ENCODE measurements around the gene TMEM119. TPM values are rescaled to one million over a fixed set of nuclear protein-coding genes. Genes with fewer than 3 reads are reported as not detected.
A peak's percentile ranks its signal among the peaks of the same experiment; 100 is the strongest.

The TMEM119 gene
- total RNA-seq, 3 donors from 2014 or later, result 12.1 to 21.0 (median 12.5) TPM

DNA sequence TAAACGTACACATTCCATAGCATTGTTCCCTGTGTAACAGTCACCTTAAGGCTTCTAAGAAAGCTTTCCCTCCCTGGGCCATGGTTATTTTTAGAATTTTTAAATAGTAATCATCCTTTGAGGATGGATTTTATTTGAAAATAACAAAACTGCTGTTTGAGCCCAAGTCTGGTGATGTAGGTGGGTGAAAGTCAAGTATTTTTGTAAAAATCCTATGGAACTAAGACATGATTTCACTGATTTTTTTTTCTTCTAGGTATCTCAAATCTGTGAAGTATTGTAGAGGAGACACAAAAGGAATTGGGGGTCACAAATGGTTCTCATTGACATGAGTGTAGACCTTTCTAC lies 34.1 kb downstream of the TMEM119 start:
- intact Hi-C loops (cut with DNase I; ENCODE audit: low total_unique reads), result loop anchor here (5.0 to 10.0 kb wide), 2 partner anchors 241 to 529 kb away; partner anchors contain the start of gene ALKBH2
- peaks cover 0 to 6% of the 10 kb centered on the region in 2 donors for H3K4me1 ChIP-seq

DNA sequence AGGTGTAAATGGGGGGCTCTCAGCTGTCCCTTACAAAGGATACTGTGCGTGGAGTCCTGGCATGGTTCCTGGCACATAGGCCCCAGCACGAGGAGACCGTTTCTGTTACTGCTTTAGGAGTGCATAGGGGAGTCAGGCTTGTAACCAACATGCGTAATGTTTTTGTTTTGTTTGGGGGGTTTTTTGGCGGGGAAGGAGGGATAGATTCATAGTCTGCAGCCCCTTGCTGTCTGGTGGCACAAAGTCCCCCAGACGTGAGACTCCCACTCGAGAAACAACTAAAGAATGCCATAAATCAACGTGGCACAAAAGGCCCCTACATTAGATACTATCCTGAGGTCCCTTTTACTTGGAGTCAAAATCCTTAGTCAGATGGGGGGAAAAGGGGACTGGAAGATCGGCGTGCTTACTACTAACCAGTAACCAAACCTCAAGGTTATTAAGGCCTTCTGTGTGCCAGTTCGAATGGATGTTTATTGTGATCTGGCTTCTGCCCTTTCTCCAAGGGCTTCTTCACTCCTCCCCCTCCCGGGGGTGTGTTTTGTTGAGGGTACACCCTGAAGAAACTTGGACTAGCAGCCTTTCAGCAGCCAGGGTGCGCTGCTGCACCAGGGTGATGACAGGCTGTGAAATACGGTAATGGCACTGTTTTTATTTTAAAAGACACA lies 34.6 kb downstream of the TMEM119 start:
- TF ChIP-seq POLR2AphosphoS5 (IDR thresholded peaks at IDR 0.05), result peak; percentile 55 to 64 (median 55)
- TF ChIP-seq POLR2A (IDR thresholded peaks at IDR 0.05), result no peak
- TF ChIP-seq, protein P1, sequence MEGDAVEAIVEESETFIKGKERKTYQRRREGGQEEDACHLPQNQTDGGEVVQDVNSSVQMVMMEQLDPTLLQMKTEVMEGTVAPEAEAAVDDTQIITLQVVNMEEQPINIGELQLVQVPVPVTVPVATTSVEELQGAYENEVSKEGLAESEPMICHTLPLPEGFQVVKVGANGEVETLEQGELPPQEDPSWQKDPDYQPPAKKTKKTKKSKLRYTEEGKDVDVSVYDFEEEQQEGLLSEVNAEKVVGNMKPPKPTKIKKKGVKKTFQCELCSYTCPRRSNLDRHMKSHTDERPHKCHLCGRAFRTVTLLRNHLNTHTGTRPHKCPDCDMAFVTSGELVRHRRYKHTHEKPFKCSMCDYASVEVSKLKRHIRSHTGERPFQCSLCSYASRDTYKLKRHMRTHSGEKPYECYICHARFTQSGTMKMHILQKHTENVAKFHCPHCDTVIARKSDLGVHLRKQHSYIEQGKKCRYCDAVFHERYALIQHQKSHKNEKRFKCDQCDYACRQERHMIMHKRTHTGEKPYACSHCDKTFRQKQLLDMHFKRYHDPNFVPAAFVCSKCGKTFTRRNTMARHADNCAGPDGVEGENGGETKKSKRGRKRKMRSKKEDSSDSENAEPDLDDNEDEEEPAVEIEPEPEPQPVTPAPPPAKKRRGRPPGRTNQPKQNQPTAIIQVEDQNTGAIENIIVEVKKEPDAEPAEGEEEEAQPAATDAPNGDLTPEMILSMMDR (IDR thresholded peaks at IDR 0.05), result peak in 2 of 3 donors; percentile 63 to 77
- peak; percentile 65 to 84 for DNase-seq (ENCODE audit: low spot score in 2 of 2)
- H3K4me1 ChIP-seq, result peaks cover 0 to 6% of the 10 kb centered on the region in 2 donors
- no peaks in the 10 kb centered on the region for H3K36me3 ChIP-seq
- H3K4me3 ChIP-seq, result peak overlapping the region; percentile 93 to 100 (median 98)
- H3K27ac ChIP-seq, result peak overlapping the region; percentile 91 to 95
- intact Hi-C loops (cut with DNase I; ENCODE audit: low total_unique reads), result loop anchor here (5.0 to 10.0 kb wide), 2 partner anchors 242 to 529 kb away; partner anchors contain the start of gene ALKBH2
- H3K9me3 ChIP-seq, result no peaks in the 10 kb centered on the region
- H3K27me3 ChIP-seq, result no peaks in the 10 kb centered on the region

More for the DNA sequence above, 34.1 kb downstream of the TMEM119 start:
- no peak for DNase-seq (ENCODE audit: low spot score in 2 of 2)
- no peaks in the 10 kb centered on the region for H3K27me3 ChIP-seq
- peak overlapping the region; percentile 93 to 100 (median 98) for H3K4me3 ChIP-seq
- no peaks in the 10 kb centered on the region for H3K36me3 ChIP-seq
- peak overlapping the region; percentile 91 to 95 for H3K27ac ChIP-seq
- TF ChIP-seq POLR2AphosphoS5 (IDR thresholded peaks at IDR 0.05), result no peak
- no peak for TF ChIP-seq POLR2A (IDR thresholded peaks at IDR 0.05)
- TF ChIP-seq, protein P1 (IDR thresholded peaks at IDR 0.05), result no peak
- no peaks in the 10 kb centered on the region for H3K9me3 ChIP-seq

DNA sequence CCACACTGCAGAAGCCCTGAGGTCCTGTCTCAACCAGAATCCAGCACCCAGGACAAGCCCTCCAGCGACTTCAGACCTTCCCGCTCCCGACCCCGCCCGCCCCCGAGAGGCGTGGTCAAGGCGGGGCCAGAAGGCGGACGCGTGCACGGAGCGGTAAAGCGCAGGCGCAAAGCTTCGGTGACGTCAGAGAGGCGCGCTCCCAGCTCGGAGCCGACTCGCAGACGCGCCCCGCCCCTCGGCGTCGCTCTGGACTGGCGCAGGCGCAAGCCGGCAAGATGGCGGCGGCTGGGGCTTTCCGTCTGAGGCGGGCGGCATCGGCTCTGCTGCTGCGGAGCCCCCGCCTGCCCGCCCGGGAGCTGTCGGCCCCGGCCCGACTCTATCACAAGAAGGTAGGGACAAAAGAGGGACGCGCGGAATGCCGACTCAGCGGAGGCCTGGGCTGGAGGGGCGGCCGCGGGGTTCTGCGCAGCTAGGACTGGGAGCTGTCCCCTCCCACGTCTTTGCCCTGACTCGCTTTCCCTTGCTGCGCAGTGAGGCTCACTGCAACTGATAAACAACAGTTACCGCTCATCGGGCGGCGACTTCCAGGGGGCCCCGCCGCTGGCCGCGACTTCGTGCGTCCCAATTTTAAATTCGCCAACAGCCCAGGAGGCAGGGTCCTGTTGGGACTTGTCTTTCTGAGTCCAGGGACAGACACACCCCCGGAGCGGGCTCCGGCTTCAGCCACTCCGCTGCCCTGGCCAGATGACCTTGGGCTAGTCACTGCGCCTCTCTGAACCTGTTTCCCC lies 35.3 kb downstream of the TMEM119 start, which contains the start of gene ISCU:
TSS of gene ISCU (plus strand) at position 249 of the 788 bp plus-strand sequence. CDS start at position 276, 27 bp downstream.
- peak within 1 kb of the TSS; percentile 93 to 100 (median 98) for H3K4me3 ChIP-seq
- peak; percentile 96 to 98 for DNase-seq (ENCODE audit: low spot score in 2 of 2)
- TF ChIP-seq POLR2AphosphoS5 (IDR thresholded peaks at IDR 0.05) (peak; percentile 83 to 89 (median 88)), POLR2A (IDR thresholded peaks at IDR 0.05) (peak; percentile 56)
- TF ChIP-seq, protein P1 (IDR thresholded peaks at IDR 0.05), result no peak
- H3K27ac ChIP-seq, result peak within 1 kb of the TSS; percentile 91 to 95
- H3K9me3 ChIP-seq, result no peaks in the 10 kb centered on the region
- H3K4me1 ChIP-seq, result peaks cover 0 to 6% of the 10 kb centered on the region in 2 donors
- H3K27me3 ChIP-seq, result no peaks in the 10 kb centered on the region
- H3K36me3 ChIP-seq, result no peaks in the 10 kb centered on the region
- intact Hi-C loops (cut with DNase I; ENCODE audit: low total_unique reads), result loop anchor here (5.0 to 10.0 kb wide), 2 partner anchors 242 to 530 kb away; partner anchors contain the start of gene ALKBH2

DNA sequence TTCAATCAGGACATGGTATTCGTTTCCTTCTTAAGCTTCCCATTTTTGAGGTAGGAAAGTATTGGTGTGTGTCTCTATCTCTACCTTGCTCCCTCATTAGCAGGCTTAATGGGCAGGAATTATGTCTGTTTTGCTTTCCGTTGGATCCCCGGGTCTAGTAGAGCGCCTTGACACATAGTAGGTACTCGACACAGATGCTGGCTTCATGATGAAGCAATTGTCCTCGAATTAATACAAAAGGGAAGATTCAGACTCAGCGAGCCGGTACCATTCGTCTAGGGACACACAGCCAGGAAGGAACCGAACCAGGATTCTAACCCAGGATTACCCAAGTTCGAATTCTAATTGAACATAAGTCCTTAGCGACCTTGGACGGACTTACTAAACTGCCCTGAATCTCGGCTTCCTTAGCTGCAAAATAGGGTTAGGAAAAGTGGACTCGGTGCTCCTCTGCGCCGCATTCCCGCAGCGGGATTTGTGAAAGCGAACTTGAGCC lies 36.0 kb downstream of the TMEM119 start:
- Histone ChIP-seq H3K27ac (peak overlapping the region; percentile 91 to 95), H3K36me3 (no peaks in the 10 kb centered on the region), H3K9me3 (no peaks in the 10 kb centered on the region), H3K27me3 (no peaks in the 10 kb centered on the region), H3K4me3 (peak overlapping the region; percentile 93 to 100 (median 98)), H3K4me1 (peaks cover 0 to 6% of the 10 kb centered on the region in 2 donors)
- no peak for DNase-seq (ENCODE audit: low spot score in 2 of 2)
- TF ChIP-seq POLR2AphosphoS5 (IDR thresholded peaks at IDR 0.05) (no peak), POLR2A (IDR thresholded peaks at IDR 0.05) (no peak)
- TF ChIP-seq, protein P1 (IDR thresholded peaks at IDR 0.05), result no peak
- intact Hi-C loops (cut with DNase I; ENCODE audit: low total_unique reads), result loop anchor here (5.0 to 10.0 kb wide), 2 partner anchors 243 to 530 kb away; partner anchors contain the start of gene ALKBH2
